NCI-H345 (cell line): ENCODE data around the gene PACSIN1.
"Not testable (repeated sequence)": the region's sequence is repeated elsewhere in the genome, so short reads cannot be mapped to it uniquely, and the experiment has no call there.

ENCODE experiments used
- DNase-seq: peaks from one replicate; lab custom pipeline; 2025; lab: John Stamatoyannopoulos, UW

The PACSIN1 gene

DNA sequence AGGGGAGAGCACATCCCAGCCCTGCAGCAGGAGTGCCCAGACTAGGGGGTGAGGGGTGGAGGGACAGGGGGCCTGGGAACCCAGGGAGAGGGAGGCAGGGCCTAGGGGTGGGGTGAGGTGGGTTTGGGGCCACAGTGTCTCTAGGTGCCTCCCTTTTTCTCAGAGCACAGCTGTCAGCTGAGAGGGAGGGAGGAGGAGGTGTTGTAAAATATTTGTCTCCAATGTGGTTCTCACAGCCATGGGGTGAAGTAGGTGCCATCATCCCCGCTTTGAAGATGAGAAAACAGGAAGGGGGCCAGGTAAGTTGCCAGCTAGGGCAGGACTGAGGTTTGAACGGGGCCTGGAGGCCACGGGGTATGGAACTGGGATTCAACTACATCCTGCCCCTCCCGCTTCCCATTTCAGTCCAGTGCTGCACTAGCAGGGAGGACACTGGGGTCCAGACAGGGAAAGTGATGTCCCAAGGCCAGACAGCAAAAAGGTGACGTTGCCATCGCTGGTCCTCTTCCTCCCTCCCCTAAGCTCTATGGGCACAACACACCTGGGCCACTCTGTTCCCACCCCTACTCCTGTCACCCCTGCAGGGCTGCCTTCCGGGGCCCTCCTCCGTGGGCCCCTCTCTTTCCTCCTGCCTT, 20.3 kb downstream of the PACSIN1 start:
- DNase-seq: no peak

DNA sequence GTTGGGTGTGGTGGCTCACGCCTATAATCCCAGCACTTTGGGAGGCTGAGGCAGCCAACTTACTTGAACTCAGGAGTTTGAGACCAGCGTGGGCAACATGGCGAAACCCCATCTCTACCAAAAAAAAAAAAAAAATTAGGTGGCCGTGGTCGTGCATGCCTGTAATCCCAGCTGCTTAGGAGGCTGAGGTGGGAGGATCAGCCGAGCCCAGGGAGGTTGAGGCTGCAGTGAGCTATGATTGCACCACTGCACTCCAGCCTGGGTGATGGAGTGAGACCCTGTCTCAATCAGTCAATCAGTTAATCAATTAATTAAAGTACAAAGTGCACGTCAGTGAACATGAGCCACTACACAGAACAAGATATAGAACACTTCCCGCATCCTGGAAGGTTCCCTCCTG, 21.0 kb downstream of the PACSIN1 start:
- not testable (repeated sequence) for DNase-seq

DNA sequence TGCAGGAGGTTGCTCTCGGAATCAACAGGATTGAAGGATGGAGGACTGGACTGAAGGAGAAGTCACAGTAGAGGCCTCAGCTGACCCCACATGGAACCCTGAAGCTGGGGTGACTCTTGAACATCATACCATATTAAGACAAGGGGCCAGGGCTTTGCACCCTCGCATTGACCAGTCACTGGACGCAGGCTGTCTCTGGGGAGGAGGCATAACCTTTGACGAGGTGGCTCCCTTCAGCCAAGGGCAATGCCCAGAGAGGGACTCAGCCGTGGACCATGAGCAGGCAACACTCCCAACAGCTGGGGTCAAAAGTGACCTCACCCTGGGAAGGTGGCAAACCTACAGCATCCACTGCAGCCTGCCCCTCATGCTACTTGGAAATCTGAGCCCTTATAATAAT, 21.7 kb downstream of the PACSIN1 start:
- DNase-seq: no peak

DNA sequence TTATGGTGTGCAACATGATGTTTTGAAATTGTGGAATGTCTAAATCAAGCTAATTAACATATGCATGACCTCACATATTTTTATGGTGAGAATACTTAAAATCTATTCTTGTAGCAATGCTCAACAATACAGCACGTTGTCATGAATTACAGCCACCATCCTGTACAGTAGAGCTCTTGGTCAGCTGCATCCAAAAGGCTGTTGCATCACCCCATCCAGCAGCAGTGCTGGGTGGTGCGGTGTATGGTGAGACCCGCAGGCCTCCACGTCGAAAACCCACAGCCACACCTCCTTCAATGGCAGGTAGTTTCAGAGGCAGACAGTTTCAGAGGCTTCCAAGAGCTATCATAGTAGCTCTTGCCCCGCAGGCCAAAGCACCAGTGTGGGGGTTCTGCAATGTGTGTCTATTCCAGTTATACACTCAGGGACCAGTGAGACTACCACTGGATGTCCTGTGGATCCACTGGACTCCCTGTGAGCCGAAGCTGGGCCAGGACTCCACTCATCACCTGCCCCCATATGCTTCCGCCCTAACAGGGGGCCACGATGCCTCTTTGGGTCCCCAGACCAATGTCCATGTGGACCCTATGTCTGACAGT, 23.4 kb downstream of the PACSIN1 start:
- DNase-seq: no peak

DNA sequence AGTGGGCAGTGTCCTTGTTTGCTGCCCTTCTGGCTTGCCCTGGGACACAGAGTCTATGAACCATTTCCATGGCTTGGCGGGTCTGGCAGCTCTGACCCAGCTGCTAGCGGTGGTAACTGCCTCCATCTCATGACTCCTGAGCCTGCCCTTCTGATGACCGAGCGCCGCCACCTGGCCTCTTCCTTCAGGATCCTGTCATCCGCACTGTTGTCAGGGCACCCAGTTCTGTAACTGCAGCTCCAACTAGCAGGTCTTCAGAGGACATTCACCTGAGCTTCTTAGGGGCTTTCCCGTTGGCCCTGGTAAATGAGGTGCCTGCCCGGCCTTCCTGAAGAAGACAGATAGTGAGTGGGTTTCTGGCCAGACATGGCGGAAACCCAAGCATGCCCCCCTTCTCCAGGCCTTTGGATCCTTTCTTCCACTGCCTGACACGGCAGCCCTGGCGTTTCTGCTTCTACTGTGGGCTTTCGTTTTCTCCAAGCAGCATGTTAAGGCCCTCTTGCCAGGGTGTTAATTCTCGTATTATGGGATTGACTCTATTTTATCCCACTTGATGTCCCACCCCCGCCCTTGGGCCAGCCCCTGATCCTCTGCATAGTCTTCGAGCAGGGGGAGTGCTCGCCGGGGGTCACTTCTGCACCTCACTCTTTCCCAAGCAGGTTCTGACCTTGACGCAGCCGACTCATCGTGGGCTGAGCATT, 24.7 kb downstream of the PACSIN1 start:
- no peak for DNase-seq

DNA sequence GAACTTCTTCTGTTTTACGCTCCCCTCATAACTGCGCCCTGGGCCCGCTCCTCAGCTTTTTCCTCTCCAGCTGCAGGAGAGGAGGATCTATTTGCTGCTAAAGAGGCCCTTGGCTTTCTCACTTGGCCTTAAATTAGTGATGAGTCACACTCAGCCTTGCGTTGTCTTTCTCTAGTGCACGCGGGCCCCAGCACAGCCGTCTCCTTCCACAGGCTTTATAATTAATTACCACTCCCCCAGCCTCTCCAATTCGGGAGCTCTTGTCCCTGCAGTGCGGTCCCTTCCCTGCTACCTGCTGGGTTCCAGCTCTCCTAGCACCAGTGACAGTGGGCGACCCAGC, 25.2 kb downstream of the PACSIN1 start:
- DNase-seq: peak; percentile 21

DNA sequence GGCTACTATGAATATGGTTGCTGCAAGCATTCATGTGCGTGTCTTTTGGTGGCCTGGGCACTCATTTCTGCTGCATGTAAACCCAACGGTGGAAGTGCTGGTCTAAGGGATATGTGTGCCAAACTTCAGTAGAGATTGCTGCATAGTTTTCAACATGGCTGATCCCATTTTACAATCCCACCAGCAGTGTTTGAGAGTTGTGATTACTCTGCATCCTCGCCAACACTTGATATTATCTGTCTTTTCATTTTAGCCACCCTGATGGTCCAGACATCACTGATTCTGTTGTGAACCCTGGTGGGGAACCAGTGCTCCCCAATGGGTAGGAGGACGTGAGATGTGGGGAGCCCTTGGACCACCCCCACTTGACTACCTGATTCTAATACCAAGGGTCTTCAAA, 27.5 kb downstream of the PACSIN1 start:
- no peak for DNase-seq

DNA sequence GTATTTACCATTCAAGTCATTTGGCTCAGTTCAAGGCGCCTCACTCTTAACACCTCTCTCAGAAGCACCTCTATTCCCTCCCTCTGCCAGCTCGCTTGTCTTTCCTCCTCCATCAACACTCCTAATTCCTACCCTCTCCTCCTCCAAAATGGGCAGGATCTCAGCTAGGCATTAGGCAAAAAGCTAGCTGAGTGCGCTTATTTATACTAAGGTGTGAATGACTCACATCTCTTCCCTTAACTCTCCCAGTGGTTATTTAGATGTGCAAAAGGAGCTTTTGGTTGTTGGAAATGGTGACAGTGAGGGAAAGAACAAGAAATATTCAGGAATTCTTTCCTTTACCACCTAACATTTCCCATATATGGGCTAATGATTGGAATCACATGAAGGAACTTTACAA, 29.1 kb downstream of the PACSIN1 start:
- no peak for DNase-seq

DNA sequence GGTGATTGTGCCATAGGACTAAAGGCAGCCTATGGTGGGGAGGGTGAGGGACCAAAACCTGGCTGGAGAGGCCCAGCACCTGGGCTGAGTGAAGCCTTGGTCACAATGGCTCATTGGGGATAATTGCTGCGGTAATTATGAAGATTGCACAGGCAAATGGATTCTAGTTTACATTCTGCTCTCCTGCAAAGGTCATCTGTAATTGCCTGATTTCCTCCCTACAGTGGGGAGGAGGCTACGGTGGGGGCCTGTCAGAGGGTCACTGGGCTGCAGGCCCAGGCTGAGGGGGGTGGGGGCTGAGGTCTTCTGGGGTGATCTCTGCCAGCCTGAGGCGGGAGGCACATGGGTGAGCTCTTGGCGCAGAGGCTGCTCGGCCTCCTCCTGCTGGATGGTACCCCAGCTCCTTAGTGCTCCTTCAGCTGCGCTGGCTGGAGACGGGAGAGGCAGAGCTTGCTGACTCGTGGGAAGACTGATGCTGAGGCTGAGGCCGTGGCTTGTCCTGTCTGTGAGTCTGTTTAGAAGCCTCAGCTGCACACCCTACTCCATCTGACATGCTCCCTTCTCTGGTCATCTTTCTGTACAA, 30.3 kb downstream of the PACSIN1 start:
- DNase-seq: no peak

DNA sequence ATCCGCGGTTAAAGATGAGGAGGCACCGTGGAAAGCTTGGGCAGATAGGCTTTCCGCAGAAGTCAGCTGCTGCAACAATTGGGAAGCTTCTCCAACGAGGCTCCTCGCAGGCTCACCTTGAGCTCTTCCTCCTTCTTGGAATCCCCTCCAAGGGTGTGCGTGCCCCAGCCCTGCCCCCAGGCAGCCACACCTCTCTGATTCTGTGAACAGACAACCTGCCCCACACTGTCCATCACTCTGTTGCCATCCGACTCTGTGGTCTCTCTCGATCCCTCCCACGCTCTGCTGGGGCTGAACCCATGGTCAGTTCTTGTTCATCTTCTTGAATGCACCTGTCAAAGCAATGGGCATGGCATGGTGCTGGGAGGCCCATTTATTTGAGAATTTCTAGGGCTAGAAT, 31.5 kb downstream of the PACSIN1 start:
- DNase-seq: no peak

DNA sequence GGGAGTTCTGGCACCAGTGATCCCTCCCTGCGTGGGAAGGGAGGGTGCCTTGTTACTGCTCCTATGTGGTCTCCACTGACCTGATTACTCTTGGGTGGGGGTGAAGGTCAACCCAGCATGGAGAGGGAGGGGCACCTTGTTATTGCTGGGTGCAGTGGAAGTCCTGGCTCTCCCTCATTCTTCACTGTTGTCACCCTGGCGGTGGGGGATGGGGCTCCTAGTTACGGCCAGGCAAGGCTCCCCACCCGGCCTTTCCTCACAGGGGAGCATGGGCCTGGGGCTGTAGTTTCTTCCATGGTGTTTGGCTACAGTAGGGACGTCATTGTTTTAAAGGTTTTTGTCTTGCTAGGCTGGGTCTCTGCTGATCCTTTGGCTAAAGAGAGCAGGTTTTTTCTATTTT, 40.8 kb downstream of the PACSIN1 start:
- no peak for DNase-seq

DNA sequence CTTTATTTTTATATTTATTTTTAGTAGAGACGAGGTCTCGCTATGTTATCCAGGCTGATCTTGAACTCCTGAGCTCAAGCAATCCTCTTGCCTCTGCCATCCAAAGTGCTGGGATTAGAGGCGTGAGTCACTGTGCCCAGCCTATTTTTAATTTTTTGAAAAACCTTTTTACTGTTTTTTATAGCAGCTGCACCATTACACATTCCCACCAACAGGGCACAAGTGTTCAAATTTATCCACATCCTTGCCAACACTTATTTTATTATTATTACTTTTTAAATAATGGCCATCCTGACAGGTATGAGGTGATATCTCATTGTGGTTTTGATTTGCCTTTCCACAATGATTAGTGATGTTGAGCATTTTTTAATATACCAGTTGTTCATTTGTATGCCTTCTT, 42.5 kb downstream of the PACSIN1 start:
- DNase-seq: no peak

DNA sequence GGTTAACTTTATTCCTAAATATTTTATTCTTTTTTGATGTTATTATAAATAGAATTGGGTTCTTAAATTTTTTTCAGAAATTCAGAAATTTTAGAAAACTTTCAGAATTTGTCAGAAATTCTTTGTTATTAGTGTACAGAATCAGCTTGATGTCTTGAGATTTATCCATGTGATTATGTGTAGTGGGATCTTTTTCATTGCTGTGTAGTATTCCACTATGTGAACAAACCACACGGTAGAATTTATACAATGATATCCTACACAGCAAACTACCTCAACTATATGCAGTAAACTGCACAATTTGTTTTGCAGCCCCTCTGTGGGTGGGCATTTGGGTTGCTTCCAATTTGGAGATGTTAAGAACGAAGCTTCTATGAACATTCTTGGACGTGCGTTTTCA, 43.9 kb downstream of the PACSIN1 start:
- no peak for DNase-seq

DNA sequence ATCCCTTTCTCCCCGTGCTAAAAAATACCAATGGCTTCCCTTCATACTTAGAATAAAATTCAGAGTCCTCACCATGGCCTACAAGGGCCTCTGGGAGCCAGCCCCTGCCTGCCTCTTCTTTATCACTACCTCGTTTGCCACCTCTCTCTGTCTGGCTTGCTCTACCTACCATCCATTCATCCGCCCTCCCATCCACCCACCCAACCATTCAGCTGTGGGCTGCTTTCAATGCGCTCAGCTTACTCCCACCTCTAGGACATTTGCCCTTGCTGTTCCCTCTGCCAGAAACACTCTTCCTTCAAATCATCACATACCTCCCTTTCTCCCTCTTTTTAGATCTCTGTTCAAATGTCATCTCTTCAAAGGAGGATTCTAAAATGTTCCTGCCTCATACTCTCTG, 44.4 kb downstream of the PACSIN1 start:
- no peak for DNase-seq

DNA sequence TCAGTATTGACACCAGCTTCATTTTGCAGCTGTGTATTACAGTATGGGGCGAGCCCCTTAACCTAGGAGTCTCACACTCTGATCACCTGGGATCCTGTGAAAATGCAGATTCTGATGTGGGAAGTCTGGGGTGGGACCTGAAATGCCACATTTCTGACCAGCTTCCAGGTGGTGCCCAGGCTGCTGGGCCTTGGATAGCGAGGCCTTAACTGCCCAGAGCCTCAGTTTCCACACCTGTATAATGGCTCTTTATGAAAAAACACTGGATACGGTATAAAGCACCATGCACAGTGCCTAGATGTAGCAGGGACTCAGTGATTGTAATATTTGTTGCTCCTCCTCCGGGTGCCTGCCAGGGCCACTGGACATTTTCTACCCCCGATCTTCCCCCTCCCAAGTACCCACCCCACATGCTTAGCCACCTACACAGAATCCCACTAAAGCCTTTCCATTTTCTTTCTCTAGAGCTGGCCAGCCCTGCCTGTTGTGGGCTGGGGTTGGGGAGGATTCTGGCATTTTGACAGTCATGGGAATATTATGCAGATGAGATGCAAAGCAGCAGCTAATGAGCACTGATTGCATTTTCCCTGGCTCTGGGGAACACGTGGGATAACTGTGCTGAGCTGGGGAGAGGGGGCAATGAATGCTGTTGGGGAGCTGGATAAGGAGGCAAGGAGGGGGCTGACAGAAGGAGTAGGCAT, 45.5 kb downstream of the PACSIN1 start:
- no peak for DNase-seq

DNA sequence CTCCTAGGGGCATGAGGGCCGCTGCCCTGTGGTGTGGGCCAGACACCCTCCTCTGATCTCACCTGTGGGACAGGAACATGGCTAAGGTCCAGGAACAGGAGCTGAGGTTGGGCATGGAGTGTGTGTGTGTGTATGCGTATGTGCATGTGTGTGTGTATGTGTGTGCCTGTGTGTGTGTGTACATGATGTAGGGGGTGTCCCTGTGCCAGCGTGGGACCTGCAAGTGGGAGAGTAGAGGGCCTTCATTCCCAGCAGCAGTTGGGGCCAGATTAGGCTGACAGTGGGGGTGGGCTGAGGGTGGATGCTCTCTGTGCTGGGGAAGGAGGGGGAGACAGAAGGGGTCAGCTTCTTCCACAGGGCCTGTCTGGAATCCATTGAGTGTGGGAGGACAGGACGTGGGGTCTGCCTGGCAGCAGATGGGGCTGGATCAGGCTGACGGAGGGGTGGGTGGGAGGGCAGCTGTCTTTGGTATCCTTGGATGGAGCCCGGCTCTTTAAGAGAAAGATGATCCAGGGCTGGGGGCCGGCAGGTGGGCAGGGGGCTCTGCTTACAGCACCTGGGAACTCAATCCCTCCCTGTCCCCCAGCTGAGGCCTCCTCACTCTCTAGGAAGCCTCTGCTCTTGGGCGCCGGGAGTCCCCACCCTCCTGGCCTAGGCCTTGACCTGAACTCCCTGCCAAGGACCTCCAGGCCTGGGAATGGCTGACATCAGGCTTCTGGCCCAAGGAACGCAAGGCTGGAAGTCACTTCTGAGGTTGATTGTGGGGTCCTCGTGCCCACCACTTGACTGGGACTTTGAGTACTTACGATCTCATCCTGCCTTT, 46.2 kb downstream of the PACSIN1 start:
- DNase-seq: no peak

DNA sequence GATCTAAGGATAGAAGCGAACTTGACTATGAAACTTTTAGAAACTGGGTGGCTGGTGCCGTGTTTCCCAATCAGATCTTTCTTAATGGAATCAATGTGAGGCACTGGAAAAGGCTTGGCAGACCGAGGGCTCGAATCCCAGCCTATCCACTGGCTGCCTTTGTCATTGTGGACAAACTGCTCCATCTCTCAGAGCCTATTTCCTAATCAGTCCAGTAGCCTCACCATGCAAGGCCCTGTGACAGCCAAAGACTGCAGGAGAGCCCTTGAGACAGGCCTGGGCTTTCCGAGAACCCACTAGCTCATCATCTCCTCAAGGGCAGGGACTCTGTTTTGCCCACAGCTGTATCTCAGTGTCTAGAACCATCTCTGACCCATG, 46.9 kb downstream of the PACSIN1 start:
- no peak for DNase-seq

DNA sequence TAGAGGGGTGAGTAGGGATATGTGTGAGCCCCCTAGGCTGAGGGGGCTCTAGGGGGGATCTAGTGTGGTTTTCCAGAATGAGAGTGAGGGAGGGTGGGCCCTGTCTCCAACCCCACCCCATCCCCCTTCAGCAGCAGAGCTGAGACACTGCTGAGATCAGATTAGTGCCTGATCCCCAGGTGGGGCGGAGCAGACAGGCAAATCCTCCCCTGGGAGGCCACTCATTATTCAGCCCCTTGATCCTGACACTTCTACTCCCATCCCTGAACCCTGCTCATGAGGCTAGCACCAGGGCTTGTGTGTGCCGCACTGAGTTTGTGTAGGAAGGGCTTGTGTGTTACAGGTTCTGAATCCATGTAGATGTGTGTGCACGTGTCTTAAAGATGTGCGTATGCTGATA, 47.8 kb downstream of the PACSIN1 start:
- DNase-seq: no peak

DNA sequence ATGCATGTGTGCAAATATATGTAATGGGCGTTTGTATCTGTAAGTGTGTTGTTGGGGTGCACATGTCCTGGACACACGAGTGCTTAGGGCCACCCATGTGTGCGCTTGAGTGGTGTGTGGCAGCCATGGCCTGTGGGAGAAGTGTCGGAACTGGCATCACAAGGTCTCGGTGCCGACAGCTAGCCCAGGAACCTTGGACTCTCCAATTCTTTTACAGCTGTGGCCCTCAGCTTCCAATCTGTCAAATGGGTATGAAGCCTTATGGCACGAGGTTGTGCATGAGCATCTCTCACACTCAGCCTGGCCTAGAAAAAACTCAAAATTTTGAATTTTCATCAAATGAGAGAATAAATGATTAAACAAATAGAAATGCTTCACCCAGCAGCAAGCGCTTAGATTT, 48.2 kb downstream of the PACSIN1 start:
- DNase-seq: no peak

DNA sequence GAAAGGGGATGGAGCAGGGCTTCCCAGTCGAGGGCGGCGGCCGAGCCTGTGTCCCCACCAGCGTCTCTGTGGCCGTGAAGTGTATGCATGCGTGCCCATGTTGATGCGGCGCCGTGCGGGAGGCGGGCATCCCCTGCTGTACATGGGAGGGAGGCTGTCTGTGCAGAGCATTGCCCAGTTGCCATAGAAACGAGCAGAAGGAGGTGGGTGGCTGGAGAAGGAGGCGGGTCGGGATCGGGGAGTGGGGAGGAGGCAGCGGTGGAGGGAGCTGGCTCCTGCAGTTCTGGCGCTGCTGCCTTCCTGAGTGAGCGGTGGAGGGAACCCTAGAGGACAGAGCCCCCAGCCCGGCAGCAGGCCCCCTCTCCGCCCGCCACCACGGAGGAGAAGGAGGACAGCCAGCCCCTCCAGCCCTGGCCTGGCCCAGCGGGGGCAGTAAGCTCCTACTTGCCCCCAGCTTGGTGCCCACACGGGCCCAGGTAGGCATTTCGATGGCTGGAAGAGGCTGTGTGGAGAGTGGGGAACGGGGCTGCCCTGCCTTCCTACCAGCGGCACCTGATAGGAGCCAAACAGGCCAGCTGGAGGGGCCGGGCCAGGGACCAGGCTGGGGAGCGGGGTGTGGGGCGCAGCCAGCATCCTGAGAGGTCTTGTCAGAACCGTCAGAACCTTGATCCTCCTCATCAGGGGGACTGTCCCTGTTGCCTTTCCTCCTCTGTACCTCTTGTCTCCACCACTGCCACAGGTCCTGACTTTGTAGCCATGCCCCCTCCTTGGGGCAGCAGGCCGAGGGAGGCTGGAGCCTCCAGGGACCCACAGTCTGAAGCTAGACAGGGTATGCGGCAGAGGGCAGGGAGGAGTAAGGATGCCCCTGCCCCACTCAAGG, 49.0 kb downstream of the PACSIN1 start:
- DNase-seq: no peak
